ENCODE measurements around the gene SMARCAD1. TPM values are rescaled to one million over a fixed set of nuclear protein-coding genes. Genes with fewer than 3 reads are reported as not detected.

The SMARCAD1 gene
- total RNA-seq, 3 donors from 2014 or later (not counting 1 experiment from before 2014, with no cell fraction given), result 15.5 to 20.3 (median 15.9) TPM

GRCh38 chr4:94274912-94275311 is 67.2 kb downstream of the SMARCAD1 start:
- ATAC-seq, result no peak
- no peak overlapping the region for H3K4me3 Mint-ChIP-seq
- DNase-seq, result no peak
- no peak overlapping the region for H3K27ac ChIP-seq (ENCODE audit: low read length)
- H3K36me3 ChIP-seq (ENCODE audit: control insufficient read depth, insufficient read depth, low read length), result peaks cover 55% of the 10 kb centered on the region
- no peaks in the 10 kb centered on the region for H3K27me3 ChIP-seq (ENCODE audit: control insufficient read depth, insufficient read depth, low read length)
- no peak overlapping the region for H3K4me3 ChIP-seq (ENCODE audit: low read length)
- 100% methylated on average over 2 of the region's 3 CpGs for WGBS (ENCODE audit: insufficient coverage)
- H3K9me3 Mint-ChIP-seq, result no peaks in the 10 kb centered on the region
- intact Hi-C loops (cut with micrococcal nuclease), result no loop called here
- H3K9me3 ChIP-seq (ENCODE audit: control insufficient read depth, insufficient read depth, low read length), result no peaks in the 10 kb centered on the region
- H3K27me3 Mint-ChIP-seq (ENCODE audit: low read depth in 2 of 2), result no peaks in the 10 kb centered on the region
- H3K4me1 ChIP-seq (ENCODE audit: control insufficient read depth, insufficient read depth, low read length), result no peaks in the 10 kb centered on the region
- no peak overlapping the region for H3K27ac Mint-ChIP-seq
- no peaks in the 10 kb centered on the region for H3K4me1 Mint-ChIP-seq
- no peak for TF ChIP-seq CTCF (IDR thresholded peaks at IDR 0.05)
- peaks cover 28% of the 10 kb centered on the region for H3K36me3 Mint-ChIP-seq

- WGBS (ENCODE audit: insufficient coverage), result 97% methylated on average over 6 of the region's 7 CpGs
- no peak overlapping the region for H3K27ac Mint-ChIP-seq
- H3K4me1 Mint-ChIP-seq, result no peaks in the 10 kb centered on the region
- no peaks in the 10 kb centered on the region for H3K4me1 ChIP-seq (ENCODE audit: control insufficient read depth, insufficient read depth, low read length)
- no peak overlapping the region for H3K27ac ChIP-seq (ENCODE audit: low read length)
- H3K9me3 ChIP-seq (ENCODE audit: control insufficient read depth, insufficient read depth, low read length), result no peaks in the 10 kb centered on the region
- no peak overlapping the region for H3K4me3 Mint-ChIP-seq
- no peak for TF ChIP-seq CTCF (IDR thresholded peaks at IDR 0.05)
- H3K27me3 Mint-ChIP-seq (ENCODE audit: low read depth in 2 of 2), result no peaks in the 10 kb centered on the region
- no peaks in the 10 kb centered on the region for H3K9me3 Mint-ChIP-seq
- no peak overlapping the region for H3K4me3 ChIP-seq (ENCODE audit: low read length)
- ATAC-seq (no peak), DNase-seq (no peak)
- peaks cover 58% of the 10 kb centered on the region for H3K36me3 ChIP-seq (ENCODE audit: control insufficient read depth, insufficient read depth, low read length)
- peaks cover 23% of the 10 kb centered on the region for H3K36me3 Mint-ChIP-seq
- intact Hi-C loops (cut with micrococcal nuclease), result no loop called here
- no peaks in the 10 kb centered on the region for H3K27me3 ChIP-seq (ENCODE audit: control insufficient read depth, insufficient read depth, low read length)
Measured at GRCh38 chr4:94276204-94276603, 68.5 kb downstream of the SMARCAD1 start.

- Histone ChIP-seq H3K36me3 (ENCODE audit: control insufficient read depth, insufficient read depth, low read length) (peaks cover 63% of the 10 kb centered on the region), H3K27me3 (ENCODE audit: control insufficient read depth, insufficient read depth, low read length) (no peaks in the 10 kb centered on the region), H3K27ac (ENCODE audit: low read length) (no peak overlapping the region), H3K4me3 (ENCODE audit: low read length) (no peak overlapping the region), H3K9me3 (ENCODE audit: control insufficient read depth, insufficient read depth, low read length) (no peaks in the 10 kb centered on the region), H3K4me1 (ENCODE audit: control insufficient read depth, insufficient read depth, low read length) (no peaks in the 10 kb centered on the region)
- no peaks in the 10 kb centered on the region for H3K27me3 Mint-ChIP-seq (ENCODE audit: low read depth in 2 of 2)
- peaks cover 20% of the 10 kb centered on the region for H3K36me3 Mint-ChIP-seq
- no peaks in the 10 kb centered on the region for H3K9me3 Mint-ChIP-seq
- intact Hi-C loops (cut with micrococcal nuclease), result no loop called here
- H3K4me1 Mint-ChIP-seq, result no peaks in the 10 kb centered on the region
- ATAC-seq, result no peak
- no peak overlapping the region for H3K27ac Mint-ChIP-seq
- H3K4me3 Mint-ChIP-seq, result no peak overlapping the region
- TF ChIP-seq CTCF (IDR thresholded peaks at IDR 0.05), result no peak
- 100% methylated on average over 2 of the region's 3 CpGs for WGBS (ENCODE audit: insufficient coverage)
- no peak for DNase-seq
Measured at GRCh38 chr4:94277534-94277933, 69.9 kb downstream of the SMARCAD1 start.

GRCh38 chr4:94278781-94279180 is 71.1 kb downstream of the SMARCAD1 start:
- peaks cover 20% of the 10 kb centered on the region for H3K36me3 Mint-ChIP-seq
- no peak for TF ChIP-seq CTCF (IDR thresholded peaks at IDR 0.05)

More at GRCh38 chr4:94278781-94279180, 71.1 kb downstream of the SMARCAD1 start:
- Mint-ChIP-seq H3K4me1 (no peaks in the 10 kb centered on the region), H3K27ac (no peak overlapping the region), H3K9me3 (no peaks in the 10 kb centered on the region), H3K27me3 (ENCODE audit: low read depth in 2 of 2) (no peaks in the 10 kb centered on the region), H3K4me3 (no peak overlapping the region)
- Histone ChIP-seq H3K27ac (ENCODE audit: low read length) (no peak overlapping the region), H3K27me3 (ENCODE audit: control insufficient read depth, insufficient read depth, low read length) (no peaks in the 10 kb centered on the region), H3K36me3 (ENCODE audit: control insufficient read depth, insufficient read depth, low read length) (peaks cover 68% of the 10 kb centered on the region), H3K4me3 (ENCODE audit: low read length) (no peak overlapping the region), H3K4me1 (ENCODE audit: control insufficient read depth, insufficient read depth, low read length) (no peaks in the 10 kb centered on the region), H3K9me3 (ENCODE audit: control insufficient read depth, insufficient read depth, low read length) (no peaks in the 10 kb centered on the region)
- intact Hi-C loops (cut with micrococcal nuclease), result no loop called here
- DNase-seq, result no peak
- 100% methylated on average over 1 of the region's 2 CpGs for WGBS (ENCODE audit: insufficient coverage)
- ATAC-seq, result no peak
